Measurements from ENCODE around the gene CTTNBP2. TPM values are rescaled to one million over a fixed set of nuclear protein-coding genes. Genes with fewer than 3 reads are reported as not detected.

The CTTNBP2 gene
- polyA plus RNA-seq, 1 of the 3 experiments (the other 2 are of a cell fraction), result not detected

DNA sequence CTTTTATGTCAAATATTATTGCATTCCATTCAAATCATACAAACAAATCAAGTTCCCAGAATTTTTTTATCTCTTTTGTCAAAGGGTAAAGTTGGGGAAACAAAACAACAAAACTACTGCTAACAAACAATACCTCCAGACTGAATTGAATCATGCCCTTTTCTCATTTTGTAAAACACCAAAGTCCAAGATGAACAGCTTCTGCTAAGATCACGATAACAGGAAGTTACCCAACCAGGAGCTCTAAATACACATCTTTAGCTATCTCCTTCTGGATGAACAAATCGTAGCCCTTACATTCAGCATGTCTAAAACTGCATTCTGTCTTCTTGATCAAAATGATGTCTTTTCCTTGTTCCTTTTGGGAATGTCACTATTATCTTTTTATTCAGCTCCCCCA is 97.4 kb downstream of the CTTNBP2 start:
- ChIA-PET CTCF (interaction anchor here (1.3 to 1.8 kb wide), 2 partner anchors 18 to 25 kb away, joined by 4 read pairs; no protein-coding TSS in a partner anchor), POLR2A (no interaction called here)
- H3K27ac ChIP-seq (ENCODE audit: low read depth in 2 of 2, low read length in 1 of 2), result no peak overlapping the region
- 0% methylated on average over 2 of the region's 2 CpGs for WGBS (ENCODE audit: low lambda C conversion rate)
- H3K79me2 ChIP-seq (ENCODE audit: insufficient read depth), result no peaks in the 10 kb centered on the region
- H3K4me1 ChIP-seq (ENCODE audit: control insufficient read depth in 1 of 2, insufficient read depth in 2 of 2, low read depth in 1 of 2, low read length in 1 of 2), result no peaks in the 10 kb centered on the region
- DNase-seq, result no peak
- no peak overlapping the region for H2AFZ ChIP-seq (ENCODE audit: low read depth)
- no peak overlapping the region for H3K9ac ChIP-seq
- H3F3A ChIP-seq (replicated peaks; ENCODE audit: insufficient read depth), result no peaks in the 10 kb centered on the region
- no peaks in the 10 kb centered on the region for H3K9me3 ChIP-seq
- TF ChIP-seq FOXM1 (IDR thresholded peaks at IDR 0.05; ENCODE audit: low read depth) (no peak), TEAD4 (IDR thresholded peaks at IDR 0.05; ENCODE audit: borderline replicate concordance, insufficient read depth) (no peak), EP300 (IDR thresholded peaks at IDR 0.05; ENCODE audit: borderline replicate concordance in 1 of 2, low read depth in 1 of 2, low read length in 1 of 2) (no peak), SMC3 (IDR thresholded peaks at IDR 0.05; ENCODE audit: low read depth, low read length) (no peak), GATA2 (CRISPR knock-in tag; IDR thresholded peaks at IDR 0.05) (no peak), SIN3A (IDR thresholded peaks at IDR 0.05; ENCODE audit: borderline replicate concordance, low read depth, low read length) (no peak), GABPA (IDR thresholded peaks at IDR 0.05; ENCODE audit: low read depth) (no peak), FOSL2 (IDR thresholded peaks at IDR 0.05; ENCODE audit: borderline replicate concordance, low read depth) (no peak), RCOR1 (IDR thresholded peaks at IDR 0.05; ENCODE audit: low read length) (no peak), TCF12 (IDR thresholded peaks at IDR 0.05) (no peak), EZH2phosphoT487 (IDR thresholded peaks at IDR 0.05; ENCODE audit: borderline replicate concordance, low read depth) (no peak), NRF1 (IDR thresholded peaks at IDR 0.05; ENCODE audit: low read depth, low read length) (no peak), ELF1 (IDR thresholded peaks at IDR 0.05) (no peak), CHD2 (IDR thresholded peaks at IDR 0.05; ENCODE audit: low read length, partially characterized antibody) (no peak), NFIC (IDR thresholded peaks at IDR 0.05; ENCODE audit: borderline replicate concordance) (no peak)
- TF ChIP-seq, protein P1, sequence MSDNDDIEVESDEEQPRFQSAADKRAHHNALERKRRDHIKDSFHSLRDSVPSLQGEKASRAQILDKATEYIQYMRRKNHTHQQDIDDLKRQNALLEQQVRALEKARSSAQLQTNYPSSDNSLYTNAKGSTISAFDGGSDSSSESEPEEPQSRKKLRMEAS (IDR thresholded peaks at IDR 0.05; ENCODE audit: low read depth), result no peak
- TF ChIP-seq, protein P2, sequence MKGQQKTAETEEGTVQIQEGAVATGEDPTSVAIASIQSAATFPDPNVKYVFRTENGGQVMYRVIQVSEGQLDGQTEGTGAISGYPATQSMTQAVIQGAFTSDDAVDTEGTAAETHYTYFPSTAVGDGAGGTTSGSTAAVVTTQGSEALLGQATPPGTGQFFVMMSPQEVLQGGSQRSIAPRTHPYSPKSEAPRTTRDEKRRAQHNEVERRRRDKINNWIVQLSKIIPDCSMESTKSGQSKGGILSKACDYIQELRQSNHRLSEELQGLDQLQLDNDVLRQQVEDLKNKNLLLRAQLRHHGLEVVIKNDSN (IDR thresholded peaks at IDR 0.05; ENCODE audit: borderline replicate concordance, low read depth), result no peak
- TF ChIP-seq, protein P3, sequence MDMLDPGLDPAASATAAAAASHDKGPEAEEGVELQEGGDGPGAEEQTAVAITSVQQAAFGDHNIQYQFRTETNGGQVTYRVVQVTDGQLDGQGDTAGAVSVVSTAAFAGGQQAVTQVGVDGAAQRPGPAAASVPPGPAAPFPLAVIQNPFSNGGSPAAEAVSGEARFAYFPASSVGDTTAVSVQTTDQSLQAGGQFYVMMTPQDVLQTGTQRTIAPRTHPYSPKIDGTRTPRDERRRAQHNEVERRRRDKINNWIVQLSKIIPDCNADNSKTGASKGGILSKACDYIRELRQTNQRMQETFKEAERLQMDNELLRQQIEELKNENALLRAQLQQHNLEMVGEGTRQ (IDR thresholded peaks at IDR 0.05; ENCODE audit: borderline replicate concordance, low read depth, low read length), result no peak
- TF ChIP-seq, protein P4, sequence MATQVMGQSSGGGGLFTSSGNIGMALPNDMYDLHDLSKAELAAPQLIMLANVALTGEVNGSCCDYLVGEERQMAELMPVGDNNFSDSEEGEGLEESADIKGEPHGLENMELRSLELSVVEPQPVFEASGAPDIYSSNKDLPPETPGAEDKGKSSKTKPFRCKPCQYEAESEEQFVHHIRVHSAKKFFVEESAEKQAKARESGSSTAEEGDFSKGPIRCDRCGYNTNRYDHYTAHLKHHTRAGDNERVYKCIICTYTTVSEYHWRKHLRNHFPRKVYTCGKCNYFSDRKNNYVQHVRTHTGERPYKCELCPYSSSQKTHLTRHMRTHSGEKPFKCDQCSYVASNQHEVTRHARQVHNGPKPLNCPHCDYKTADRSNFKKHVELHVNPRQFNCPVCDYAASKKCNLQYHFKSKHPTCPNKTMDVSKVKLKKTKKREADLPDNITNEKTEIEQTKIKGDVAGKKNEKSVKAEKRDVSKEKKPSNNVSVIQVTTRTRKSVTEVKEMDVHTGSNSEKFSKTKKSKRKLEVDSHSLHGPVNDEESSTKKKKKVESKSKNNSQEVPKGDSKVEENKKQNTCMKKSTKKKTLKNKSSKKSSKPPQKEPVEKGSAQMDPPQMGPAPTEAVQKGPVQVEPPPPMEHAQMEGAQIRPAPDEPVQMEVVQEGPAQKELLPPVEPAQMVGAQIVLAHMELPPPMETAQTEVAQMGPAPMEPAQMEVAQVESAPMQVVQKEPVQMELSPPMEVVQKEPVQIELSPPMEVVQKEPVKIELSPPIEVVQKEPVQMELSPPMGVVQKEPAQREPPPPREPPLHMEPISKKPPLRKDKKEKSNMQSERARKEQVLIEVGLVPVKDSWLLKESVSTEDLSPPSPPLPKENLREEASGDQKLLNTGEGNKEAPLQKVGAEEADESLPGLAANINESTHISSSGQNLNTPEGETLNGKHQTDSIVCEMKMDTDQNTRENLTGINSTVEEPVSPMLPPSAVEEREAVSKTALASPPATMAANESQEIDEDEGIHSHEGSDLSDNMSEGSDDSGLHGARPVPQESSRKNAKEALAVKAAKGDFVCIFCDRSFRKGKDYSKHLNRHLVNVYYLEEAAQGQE (IDR thresholded peaks at IDR 0.05; ENCODE audit: low read depth, low read length), result no peak
- H3K9me2 ChIP-seq, result no peaks in the 10 kb centered on the region
- H4K20me1 ChIP-seq (ENCODE audit: insufficient read depth), result no peaks in the 10 kb centered on the region
- peaks cover 4% of the 10 kb centered on the region; the same call in 1 of the 2 replicates for H3K27me3 ChIP-seq (ENCODE audit: insufficient read depth)
- H3K36me3 ChIP-seq (replicated peaks in 1 of 2; ENCODE audit: control insufficient read depth in 1 of 2, insufficient read depth in 2 of 2, low read length in 1 of 2), result no peaks in the 10 kb centered on the region
- no peak overlapping the region for H3K4me2 ChIP-seq
- no peak overlapping the region for H3K4me3 ChIP-seq (ENCODE audit: low read depth in 2 of 2, low read length in 1 of 2)
